Measurements from ENCODE around the gene TMEM91. TPM values are rescaled to one million over a fixed set of nuclear protein-coding genes. Genes with fewer than 3 reads are reported as not detected.
A peak's percentile ranks its signal among the peaks of the same experiment; 100 is the strongest.

The TMEM91 gene
- 5.1 and 5.7 TPM in 2 replicates for polyA plus RNA-seq (2012; rRNA removed)
- 0.85 and 1.0 TPM in 2 replicates for polyA plus RNA-seq (2012; cell fraction: cytosol; rRNA removed)
- polyA plus RNA-seq (2012; cell fraction: nucleus; rRNA removed): 36.4 and 58.3 TPM in 2 replicates

- TF ChIP-seq FOXM1 (IDR thresholded peaks at IDR 0.05; ENCODE audit: low read depth) (no peak), SIN3A (IDR thresholded peaks at IDR 0.05; ENCODE audit: borderline replicate concordance, low read depth, low read length) (no peak)
- ChIA-PET POLR2A (no interaction called here), CTCF (interaction anchor here (0.7 kb wide), 1 partner anchor 24 kb away, joined by 3 read pairs; no protein-coding TSS in a partner anchor)
- Histone ChIP-seq H3K79me2 (ENCODE audit: insufficient read depth) (peaks cover 15% of the 10 kb centered on the region; the same call in 1 of the 2 replicates), H3F3A (replicated peaks; ENCODE audit: insufficient read depth) (peaks cover 32% of the 10 kb centered on the region), H3K4me1 (ENCODE audit: control insufficient read depth in 1 of 2, insufficient read depth in 2 of 2, low read depth in 1 of 2, low read length in 1 of 2) (peaks cover 6 to 11% of the 10 kb centered on the region in 2 experiments; a peak in 3 of 4 replicates), H3K9me2 (no peaks in the 10 kb centered on the region), H4K20me1 (ENCODE audit: insufficient read depth) (peaks cover 15% of the 10 kb centered on the region; the same call in 1 of the 2 replicates), H3K4me2 (no peak within 1 kb of the TSS), H3K36me3 (replicated peaks in 1 of 2; ENCODE audit: control insufficient read depth in 1 of 2, insufficient read depth in 2 of 2, low read length in 1 of 2) (no peaks in the 10 kb centered on the region), H3K9me3 (no peaks in the 10 kb centered on the region), H3K9ac (no peak within 1 kb of the TSS), H3K27ac (ENCODE audit: low read depth in 2 of 2, low read length in 1 of 2) (no peak within 1 kb of the TSS), H3K4me3 (ENCODE audit: low read depth in 2 of 2, low read length in 1 of 2) (peak within 1 kb of the TSS in 1 of 2 experiments; percentile 34; a peak in 2 of 4 replicates), H2AFZ (ENCODE audit: low read depth) (no peak within 1 kb of the TSS), H3K27me3 (ENCODE audit: insufficient read depth) (no peaks in the 10 kb centered on the region)
- 34% methylated on average over 43 of the region's 47 CpGs for WGBS (ENCODE audit: low lambda C conversion rate)
- peak; percentile 75 for DNase-seq
These were observed at the start of gene TMEM91 for GRCh38 chr19:41376241-41376997. TMEM91 (plus strand) TSS chr19:41376533; CDS start chr19:41378310, 1,777 bp downstream.

DNA sequence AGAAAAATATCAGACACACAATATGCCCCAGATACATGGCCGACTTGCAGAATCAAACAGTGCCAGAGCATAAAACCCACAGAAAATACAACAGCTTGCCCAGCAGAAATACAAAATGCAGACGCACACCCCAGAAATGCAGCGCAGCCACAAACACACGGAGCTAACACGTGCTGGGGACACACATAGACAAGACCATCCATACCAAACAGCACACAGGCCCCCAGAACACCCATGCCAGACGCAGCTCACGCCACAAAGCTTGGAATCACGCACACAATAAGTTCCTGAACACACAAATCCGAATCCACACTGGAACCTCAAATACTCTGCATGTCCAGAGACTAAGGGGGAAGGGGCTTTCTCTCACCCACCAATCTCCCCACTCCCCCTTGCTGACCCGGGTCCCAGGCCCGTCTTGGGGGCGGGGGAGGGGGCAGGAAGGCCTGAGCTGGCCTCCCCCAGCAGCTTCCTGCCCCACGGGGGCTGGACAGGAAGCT lies 49.2 kb upstream of the TMEM91 start:
- Histone ChIP-seq H3K4me1 (ENCODE audit: control insufficient read depth in 1 of 2, insufficient read depth in 2 of 2, low read depth in 1 of 2, low read length in 1 of 2) (peaks cover 44 to 51% of the 10 kb centered on the region in 2 experiments), H3K36me3 (replicated peaks in 1 of 2; ENCODE audit: control insufficient read depth in 1 of 2, insufficient read depth in 2 of 2, low read length in 1 of 2) (peaks cover 3 to 26% of the 10 kb centered on the region in 2 experiments), H3K79me2 (ENCODE audit: insufficient read depth) (peaks cover 50% of the 10 kb centered on the region), H3K9me2 (no peaks in the 10 kb centered on the region), H2AFZ (ENCODE audit: low read depth) (no peak overlapping the region), H3K9ac (peak overlapping the region; percentile 78; the same call in 1 of the 2 replicates), H3K27ac (ENCODE audit: low read depth in 2 of 2, low read length in 1 of 2) (peak overlapping the region in 1 of 2 experiments; percentile 100; a peak in 2 of 4 replicates), H3K27me3 (ENCODE audit: insufficient read depth) (no peaks in the 10 kb centered on the region), H3K9me3 (no peaks in the 10 kb centered on the region), H3K4me2 (peak overlapping the region; percentile 82), H4K20me1 (ENCODE audit: insufficient read depth) (0 out of 2 replicates have a peak, but pooled peaks cover under 1% of the 10 kb centered on the region), H3F3A (replicated peaks; ENCODE audit: insufficient read depth) (peaks cover 78% of the 10 kb centered on the region), H3K4me3 (ENCODE audit: low read depth in 2 of 2, low read length in 1 of 2) (no peak overlapping the region)
- POLR2A ChIA-PET: no interaction called here
- TF ChIP-seq SMC3 (IDR thresholded peaks at IDR 0.05; ENCODE audit: low read depth, low read length): no peak
- 0 out of 2 replicates have a peak, but pooled peaks have one; percentile 22 for TF ChIP-seq POLR2AphosphoS5 (IDR thresholded peaks at IDR 0.05; ENCODE audit: low read depth, low read length)
- no peak for DNase-seq
- CTCF ChIA-PET: interaction anchor here (0.8 kb wide), 1 partner anchor 19 kb away, joined by 3 read pairs; no protein-coding TSS in a partner anchor
- 88% methylated on average over 10 of the region's 13 CpGs for WGBS (ENCODE audit: low lambda C conversion rate)

DNA sequence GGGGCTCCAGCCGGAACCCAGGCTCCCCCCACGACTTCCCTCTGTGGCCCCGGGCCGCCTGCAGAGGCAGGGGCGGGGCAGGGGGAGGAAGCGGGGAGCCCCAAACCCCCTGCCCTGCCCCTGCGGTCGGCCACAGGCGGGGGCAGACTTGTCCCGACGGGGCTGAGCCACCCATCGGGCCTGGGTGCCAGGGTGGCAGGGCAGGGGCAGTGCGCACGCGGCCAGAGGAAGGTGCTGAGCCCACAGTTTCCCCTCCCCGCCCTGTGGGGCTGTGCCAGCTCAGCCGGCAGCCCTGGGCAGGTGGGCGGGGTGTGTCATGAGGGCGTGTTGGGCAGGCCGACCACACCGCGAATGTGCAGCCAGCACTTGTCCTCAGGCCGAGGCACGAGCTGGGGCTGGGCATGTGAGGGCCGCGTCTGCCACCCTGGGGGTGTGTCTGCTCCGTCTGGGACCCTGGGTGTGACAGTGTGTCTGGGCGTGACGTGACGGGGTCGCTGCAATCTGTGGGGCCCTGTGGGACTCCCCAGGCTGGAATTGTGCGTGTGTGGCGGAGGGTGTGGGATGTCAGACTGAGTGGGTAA lies 48.7 kb upstream of the TMEM91 start:
- Histone ChIP-seq H3K4me2 (peak overlapping the region; percentile 82; the same call in 1 of the 2 replicates), H3K4me1 (ENCODE audit: control insufficient read depth in 1 of 2, insufficient read depth in 2 of 2, low read depth in 1 of 2, low read length in 1 of 2) (peaks cover 39 to 46% of the 10 kb centered on the region in 2 experiments), H2AFZ (ENCODE audit: low read depth) (no peak overlapping the region), H4K20me1 (ENCODE audit: insufficient read depth) (peaks cover 5% of the 10 kb centered on the region; the same call in 1 of the 2 replicates), H3K27ac (ENCODE audit: low read depth in 2 of 2, low read length in 1 of 2) (peak overlapping the region in 1 of 2 experiments; percentile 100; a peak in 2 of 4 replicates), H3K9me3 (no peaks in the 10 kb centered on the region), H3F3A (replicated peaks; ENCODE audit: insufficient read depth) (peaks cover 79% of the 10 kb centered on the region), H3K27me3 (ENCODE audit: insufficient read depth) (no peaks in the 10 kb centered on the region), H3K9me2 (no peaks in the 10 kb centered on the region), H3K9ac (peak overlapping the region; percentile 2; the same call in 1 of the 2 replicates), H3K36me3 (replicated peaks in 1 of 2; ENCODE audit: control insufficient read depth in 1 of 2, insufficient read depth in 2 of 2, low read length in 1 of 2) (peaks cover 6 to 26% of the 10 kb centered on the region in 2 experiments), H3K4me3 (ENCODE audit: low read depth in 2 of 2, low read length in 1 of 2) (no peak overlapping the region), H3K79me2 (ENCODE audit: insufficient read depth) (peaks cover 50% of the 10 kb centered on the region)
- peak; percentile 44 for DNase-seq
- WGBS (ENCODE audit: low lambda C conversion rate): 78% methylated on average over 22 of the region's 33 CpGs
- TF ChIP-seq IRF3 (IDR thresholded peaks at IDR 0.05; ENCODE audit: low read depth, low read length): no peak
- TF ChIP-seq REST (IDR thresholded peaks at IDR 0.05; ENCODE audit: low read depth, low read length): no peak
- POLR2A ChIA-PET: no interaction called here
- CTCF ChIA-PET: interaction anchor here (0.8 kb wide), 1 partner anchor 20 kb away, joined by 3 read pairs; no protein-coding TSS in a partner anchor

Data from SK-N-SH (cell line).